ENCODE measurements around the gene CASZ1. TPM values are rescaled to one million over a fixed set of nuclear protein-coding genes. Genes with fewer than 3 reads are reported as not detected.

Gene CASZ1
- total RNA-seq, 2 experiments from 2014 or later, result 11.0 to 11.5 TPM

DNA sequence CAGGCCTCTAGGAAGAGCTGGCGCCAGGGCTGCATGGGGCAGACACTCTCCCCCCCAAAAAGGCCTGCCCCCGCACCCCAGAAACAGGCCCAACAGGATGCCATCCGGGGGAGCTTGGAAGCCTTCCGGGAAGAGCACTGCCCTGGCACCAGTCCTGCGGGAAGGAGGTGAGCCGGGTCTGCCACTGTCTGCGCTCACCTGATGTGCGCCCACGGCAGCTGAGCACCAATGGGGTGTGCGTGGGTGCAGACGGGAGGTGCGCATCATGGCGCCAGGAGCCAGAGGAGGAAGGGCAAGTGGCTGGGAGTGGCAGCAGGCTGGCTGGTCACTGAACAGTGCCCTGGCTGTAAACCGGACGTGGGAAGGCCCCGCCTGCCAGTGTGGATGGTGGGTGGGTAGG is 73.6 kb downstream of the CASZ1 start:
- no peak overlapping the region for H3K4me3 Mint-ChIP-seq
- H3K36me3 Mint-ChIP-seq, result no peaks in the 10 kb centered on the region
- no peak overlapping the region for H3K27ac Mint-ChIP-seq
- no peak for ATAC-seq (ENCODE audit: low read depth)
- H3K9me3 Mint-ChIP-seq, result no peaks in the 10 kb centered on the region
- H3K27me3 Mint-ChIP-seq, result peaks cover 3% of the 10 kb centered on the region
- POLR2A ChIA-PET, result no interaction called here
- H3K4me1 Mint-ChIP-seq, result no peaks in the 10 kb centered on the region
- DNase-seq, result no peak

DNA sequence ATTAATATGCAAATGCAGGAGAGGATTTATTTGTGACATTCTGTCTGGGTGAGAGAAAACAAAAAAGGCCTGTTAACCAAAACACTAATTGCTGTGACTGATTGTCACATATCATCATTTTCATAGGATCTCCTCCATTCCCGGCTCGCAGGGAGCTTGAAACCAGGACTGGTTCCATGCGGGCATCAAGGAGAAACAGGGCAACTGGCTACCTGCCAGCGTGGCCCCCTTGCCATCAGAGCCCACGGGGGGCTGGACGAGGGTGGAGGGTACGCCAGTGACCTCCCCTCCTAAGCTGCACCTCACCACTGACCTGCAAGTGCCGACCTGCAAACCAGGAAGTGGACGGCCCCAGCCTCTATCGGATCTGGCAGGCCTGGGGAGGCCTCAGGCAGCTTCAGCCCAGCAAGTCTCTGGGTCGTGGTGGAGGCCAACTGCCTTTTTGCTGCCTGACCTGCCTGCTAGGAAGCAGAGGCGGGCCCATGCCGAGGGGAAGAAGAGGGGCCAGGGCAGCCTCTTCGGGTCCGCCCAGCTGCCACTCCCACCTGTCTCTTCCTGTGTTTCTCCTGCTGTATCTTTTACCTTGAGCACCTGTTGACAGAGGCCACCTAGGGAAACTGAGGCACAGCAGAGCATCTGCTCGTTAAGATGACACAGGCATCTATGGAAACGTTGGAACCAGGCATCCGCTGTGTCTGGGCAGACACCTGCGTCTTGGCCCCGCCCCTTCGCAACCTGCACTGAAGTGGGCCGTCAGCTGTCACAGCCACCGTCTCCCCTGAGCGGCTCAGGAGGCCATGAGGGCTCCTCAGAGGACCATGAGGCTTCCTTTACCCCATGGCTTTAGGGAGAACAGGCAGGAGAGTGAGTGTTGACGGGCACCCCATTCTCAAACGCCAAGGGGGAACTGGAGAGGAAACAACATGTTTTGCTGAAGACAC is 74.8 kb downstream of the CASZ1 start:
- peaks cover 5% of the 10 kb centered on the region for H3K27me3 Mint-ChIP-seq
- ATAC-seq (ENCODE audit: low read depth), result no peak
- no peak overlapping the region for H3K4me3 Mint-ChIP-seq

DNA sequence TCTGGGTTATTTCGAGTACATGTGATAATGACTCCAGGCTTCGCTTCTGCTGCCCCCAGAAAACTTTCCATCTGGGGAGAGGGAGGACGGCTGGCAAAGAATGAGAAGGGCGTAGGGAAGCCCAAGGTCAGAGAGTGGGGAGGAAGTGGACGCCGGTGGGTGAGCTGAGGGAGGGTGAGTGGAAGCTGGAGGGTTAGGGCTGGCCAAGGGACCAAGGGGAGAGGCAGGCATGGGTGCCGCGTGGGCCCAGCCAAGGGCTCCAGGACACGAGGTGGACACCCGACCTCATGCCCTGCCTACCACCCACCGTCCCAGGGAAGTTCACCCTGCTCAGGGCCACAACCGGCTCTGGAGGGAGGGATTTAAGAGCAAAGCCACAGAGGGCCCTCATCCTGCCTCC is 75.8 kb downstream of the CASZ1 start:
- H3K36me3 Mint-ChIP-seq, result no peaks in the 10 kb centered on the region

More for the DNA sequence above, 74.8 kb downstream of the CASZ1 start:
- Mint-ChIP-seq H3K4me1 (no peaks in the 10 kb centered on the region), H3K36me3 (no peaks in the 10 kb centered on the region), H3K27ac (no peak overlapping the region), H3K9me3 (no peaks in the 10 kb centered on the region)
- POLR2A ChIA-PET, result interaction anchor here (0.7 kb wide), 1 partner anchor 19 kb away, joined by 4 read pairs; no protein-coding TSS in a partner anchor
- DNase-seq, result no peak

DNA sequence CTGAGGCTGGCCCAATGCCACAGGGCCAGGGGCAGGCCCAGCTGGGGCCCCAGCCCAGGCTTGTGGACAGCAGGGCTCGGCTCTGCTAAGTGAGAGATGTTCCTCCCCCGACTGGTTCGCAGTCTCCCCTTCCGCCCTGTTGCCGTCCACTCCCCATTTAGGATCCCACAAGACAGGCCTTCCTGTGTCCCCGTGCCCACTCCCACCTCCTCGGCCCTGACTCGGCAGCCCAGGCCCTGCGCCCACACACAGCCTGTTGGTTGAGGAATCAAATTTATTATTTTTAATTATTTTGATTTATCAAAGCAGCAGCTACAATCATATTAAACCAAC is 78.4 kb downstream of the CASZ1 start:
- DNase-seq, result no peak
- peaks cover 3% of the 10 kb centered on the region for H3K4me1 Mint-ChIP-seq
- H3K27me3 Mint-ChIP-seq, result peaks cover 11% of the 10 kb centered on the region
- no peak overlapping the region for H3K4me3 Mint-ChIP-seq
- POLR2A ChIA-PET, result no interaction called here
- H3K27ac Mint-ChIP-seq, result no peak overlapping the region
- H3K9me3 Mint-ChIP-seq, result no peaks in the 10 kb centered on the region
- ATAC-seq (ENCODE audit: low read depth), result no peak
- H3K36me3 Mint-ChIP-seq, result no peaks in the 10 kb centered on the region

More for the DNA sequence above, 75.8 kb downstream of the CASZ1 start:
- Mint-ChIP-seq H3K4me3 (no peak overlapping the region), H3K9me3 (no peaks in the 10 kb centered on the region), H3K4me1 (peaks cover 3% of the 10 kb centered on the region), H3K27ac (no peak overlapping the region), H3K27me3 (peaks cover 9% of the 10 kb centered on the region)
- no peak for ATAC-seq (ENCODE audit: low read depth)
- DNase-seq, result no peak
- POLR2A ChIA-PET, result no interaction called here

DNA sequence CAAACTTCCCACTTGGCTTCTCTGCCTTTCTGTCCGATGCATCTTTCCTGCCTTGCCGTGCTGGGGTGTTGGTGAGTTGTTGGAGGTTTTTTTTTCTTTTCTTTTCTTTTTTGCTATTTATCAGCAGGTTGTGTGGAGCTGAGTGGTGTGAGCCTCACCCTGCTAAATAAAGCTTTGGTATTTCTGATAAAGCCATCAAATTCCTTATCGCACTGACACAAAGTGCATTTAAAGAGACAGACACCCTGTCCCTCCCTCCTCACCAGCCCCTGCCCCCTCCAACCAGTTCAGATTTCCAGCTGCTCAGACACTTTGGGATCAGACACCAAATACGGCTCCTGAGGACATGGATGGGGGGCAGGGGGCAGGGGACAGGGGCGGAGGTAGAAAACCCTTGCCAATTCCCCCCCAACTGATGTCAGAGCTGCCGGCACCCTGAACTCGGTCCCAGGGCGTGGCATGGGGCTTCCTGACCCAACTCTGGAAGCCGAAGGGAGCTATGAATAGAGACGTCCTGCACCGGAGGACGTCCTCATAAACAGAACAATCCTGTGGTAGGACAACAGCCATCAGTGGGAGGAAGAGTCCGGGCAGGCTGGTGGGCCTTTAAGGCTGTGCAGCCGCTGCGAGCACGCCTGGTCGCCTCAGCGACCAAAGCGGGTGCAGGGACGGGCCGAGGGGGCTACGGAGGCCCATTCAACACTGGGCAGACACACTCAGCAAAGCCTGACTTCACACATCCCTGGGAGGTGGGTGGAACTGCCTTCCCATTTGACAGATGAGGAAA is 79.0 kb downstream of the CASZ1 start:
- ATAC-seq (ENCODE audit: low read depth), result no peak
- H3K4me1 Mint-ChIP-seq, result peaks cover 3% of the 10 kb centered on the region
- no peaks in the 10 kb centered on the region for H3K36me3 Mint-ChIP-seq
- H3K27me3 Mint-ChIP-seq, result peaks cover 11% of the 10 kb centered on the region
- no peaks in the 10 kb centered on the region for H3K9me3 Mint-ChIP-seq
- DNase-seq, result no peak
- POLR2A ChIA-PET, result no interaction called here
- H3K4me3 Mint-ChIP-seq, result no peak overlapping the region
- no peak overlapping the region for H3K27ac Mint-ChIP-seq

DNA sequence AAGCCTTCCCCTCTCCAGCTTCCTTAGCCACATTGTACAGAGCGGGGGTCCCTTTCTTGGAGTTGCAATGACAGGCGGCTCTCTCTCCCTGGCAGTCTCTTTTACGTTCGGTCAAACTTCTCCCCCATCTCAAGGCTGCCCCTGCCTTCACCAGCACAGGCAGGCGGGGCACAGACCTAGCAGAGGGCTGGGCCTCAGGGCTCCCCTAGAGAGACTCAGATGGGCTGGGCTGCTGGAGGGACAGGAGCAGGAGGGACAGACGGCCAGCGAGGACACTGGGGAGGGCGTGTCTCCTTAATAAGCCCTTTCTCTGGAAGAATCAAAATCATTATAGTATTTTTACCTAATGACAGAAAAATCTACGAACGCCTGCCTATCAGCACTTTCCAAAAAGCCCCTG is 79.6 kb downstream of the CASZ1 start:
- H3K27ac Mint-ChIP-seq, result no peak overlapping the region
- POLR2A ChIA-PET, result no interaction called here
- no peak overlapping the region for H3K4me3 Mint-ChIP-seq
- H3K4me1 Mint-ChIP-seq, result peaks cover 3% of the 10 kb centered on the region
- H3K9me3 Mint-ChIP-seq, result no peaks in the 10 kb centered on the region
- ATAC-seq (ENCODE audit: low read depth) (no peak), DNase-seq (no peak)
- no peaks in the 10 kb centered on the region for H3K36me3 Mint-ChIP-seq
- peaks cover 11% of the 10 kb centered on the region for H3K27me3 Mint-ChIP-seq

DNA sequence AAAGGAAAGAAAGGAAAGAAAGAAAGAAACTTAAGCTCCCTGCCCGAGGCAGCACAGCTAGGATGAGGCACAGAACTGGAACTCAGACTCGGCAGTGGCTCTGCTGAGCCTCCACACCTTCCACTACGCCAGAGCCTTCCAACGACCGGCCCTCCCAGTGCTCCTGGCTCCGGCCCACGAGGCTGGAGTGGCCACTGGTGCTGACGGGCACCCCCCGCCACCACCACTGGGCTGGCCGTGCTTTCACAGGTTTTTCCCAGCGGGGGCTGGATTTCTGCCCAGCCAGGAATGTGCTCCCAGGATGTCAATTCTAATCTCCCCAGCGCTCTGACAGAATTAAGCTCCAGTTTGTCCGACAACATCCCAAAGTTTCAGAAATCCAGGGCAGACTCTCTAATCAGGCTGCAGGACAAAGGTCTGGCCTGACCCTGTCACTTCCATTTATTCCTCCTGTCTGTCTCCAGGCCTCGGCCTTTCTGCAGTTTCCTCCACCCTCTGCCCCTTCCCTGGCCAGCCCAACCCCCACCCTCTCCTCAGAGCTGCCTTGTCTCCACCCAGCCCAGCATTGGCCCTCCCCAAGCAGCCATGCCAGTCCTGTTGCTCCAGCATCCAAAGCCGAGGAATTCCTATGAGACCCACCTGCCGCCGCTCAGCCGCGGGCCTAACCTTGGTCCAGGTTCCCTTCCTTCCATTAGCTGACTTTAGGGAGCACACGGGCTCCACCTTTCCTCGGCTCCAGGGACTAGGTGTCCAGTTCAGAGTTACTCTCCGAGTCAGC is 81.9 kb downstream of the CASZ1 start:
- Mint-ChIP-seq H3K9me3 (no peaks in the 10 kb centered on the region), H3K36me3 (no peaks in the 10 kb centered on the region), H3K27ac (no peak overlapping the region), H3K4me3 (no peak overlapping the region), H3K27me3 (peaks cover 8% of the 10 kb centered on the region), H3K4me1 (peaks cover 3% of the 10 kb centered on the region)
- POLR2A ChIA-PET, result no interaction called here
- DNase-seq (no peak), ATAC-seq (ENCODE audit: low read depth) (no peak)

DNA sequence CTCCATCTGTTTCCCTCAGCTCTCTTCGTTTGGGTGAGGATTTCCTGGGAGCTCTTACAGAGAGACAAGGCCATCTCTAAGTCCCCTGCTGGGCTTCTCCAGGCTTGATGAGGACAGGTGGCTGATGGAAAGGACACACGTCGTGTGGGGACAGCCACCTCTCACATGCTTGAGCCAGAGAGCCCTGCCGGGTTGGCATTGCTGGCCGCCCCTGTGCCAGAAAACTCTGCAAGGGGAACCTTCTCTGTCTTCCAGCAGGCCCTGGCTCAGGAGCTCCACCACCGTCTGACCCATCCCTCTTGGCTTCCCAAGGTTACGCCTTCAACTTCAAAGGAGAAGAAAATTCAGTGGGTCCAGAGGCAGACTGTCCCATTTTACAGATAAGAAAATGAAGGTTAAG is 82.8 kb downstream of the CASZ1 start:
- no peak overlapping the region for H3K27ac Mint-ChIP-seq
- peaks cover 8% of the 10 kb centered on the region for H3K27me3 Mint-ChIP-seq
- H3K9me3 Mint-ChIP-seq, result no peaks in the 10 kb centered on the region
- POLR2A ChIA-PET, result no interaction called here
- H3K4me3 Mint-ChIP-seq, result no peak overlapping the region
- H3K4me1 Mint-ChIP-seq, result peaks cover 3% of the 10 kb centered on the region
- no peak for DNase-seq
- ATAC-seq (ENCODE audit: low read depth), result no peak
- H3K36me3 Mint-ChIP-seq, result no peaks in the 10 kb centered on the region

DNA sequence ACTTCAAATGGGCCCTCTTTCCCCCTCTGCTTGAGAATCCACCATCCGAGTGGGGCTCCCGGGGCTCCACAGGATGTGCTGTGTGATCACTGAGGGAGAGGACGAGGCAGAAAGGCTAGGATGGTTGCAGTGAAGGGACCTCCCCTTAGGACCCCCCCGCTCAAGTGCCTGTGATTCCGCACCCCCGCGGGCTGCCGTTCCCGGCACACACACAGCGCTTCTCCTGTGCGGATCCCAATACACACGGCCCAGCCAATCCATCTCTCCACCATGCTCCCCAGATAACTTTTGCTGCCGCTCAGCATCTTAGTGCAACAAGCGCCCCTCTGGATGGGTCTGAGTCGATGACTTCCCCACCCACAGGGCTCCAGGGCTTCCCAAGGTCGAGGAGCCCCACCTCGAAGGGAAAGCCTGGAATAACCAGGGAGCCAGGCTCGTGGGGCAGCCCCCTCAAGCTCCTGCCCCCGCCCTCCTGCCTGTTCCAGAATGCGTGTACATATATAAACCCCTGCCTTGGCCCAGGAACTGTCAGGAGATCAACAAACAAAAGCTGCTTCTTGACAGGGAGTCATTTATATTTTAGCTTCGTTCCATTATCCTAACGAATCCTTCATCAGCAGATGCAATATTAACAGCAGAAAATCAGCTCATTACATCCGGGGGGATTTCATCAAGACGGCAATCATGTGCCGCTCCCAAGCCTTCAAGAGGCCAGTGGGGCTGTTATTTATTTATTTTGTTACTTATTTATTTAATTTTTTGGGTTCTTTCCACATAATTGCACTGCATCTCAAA is 83.7 kb downstream of the CASZ1 start:
- H3K4me1 Mint-ChIP-seq, result peaks cover 3% of the 10 kb centered on the region
- ATAC-seq (ENCODE audit: low read depth), result no peak
- peaks cover 10% of the 10 kb centered on the region for H3K27me3 Mint-ChIP-seq
- no peak for DNase-seq
- no peak overlapping the region for H3K4me3 Mint-ChIP-seq
- POLR2A ChIA-PET, result no interaction called here
- H3K36me3 Mint-ChIP-seq, result no peaks in the 10 kb centered on the region
- no peaks in the 10 kb centered on the region for H3K9me3 Mint-ChIP-seq
- H3K27ac Mint-ChIP-seq, result no peak overlapping the region

DNA sequence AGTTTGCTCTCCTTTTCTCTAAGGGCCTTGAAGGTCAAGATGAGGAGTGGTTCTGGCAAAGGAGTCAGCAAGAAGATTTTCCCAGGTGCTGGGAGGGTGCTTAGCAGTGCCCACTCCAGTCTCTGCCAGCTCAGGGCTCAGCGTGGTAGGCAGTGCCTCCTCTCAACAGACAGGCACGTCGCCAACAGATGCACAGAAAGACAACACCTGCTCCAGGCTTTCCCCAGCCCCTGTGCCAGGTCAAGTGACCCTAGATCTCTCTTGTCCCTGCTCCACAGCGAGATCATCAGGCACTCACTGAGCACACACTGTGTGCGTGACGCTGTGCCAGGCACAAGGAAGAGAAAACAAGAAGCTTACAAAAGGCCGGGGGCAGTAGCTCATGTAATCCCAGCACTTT is 86.0 kb downstream of the CASZ1 start:
- ATAC-seq (ENCODE audit: low read depth) (no peak), DNase-seq (no peak)
- Mint-ChIP-seq H3K27ac (no peak overlapping the region), H3K4me3 (no peak overlapping the region), H3K9me3 (no peaks in the 10 kb centered on the region), H3K27me3 (peaks cover 4% of the 10 kb centered on the region), H3K4me1 (no peaks in the 10 kb centered on the region), H3K36me3 (no peaks in the 10 kb centered on the region)
- POLR2A ChIA-PET, result no interaction called here

DNA sequence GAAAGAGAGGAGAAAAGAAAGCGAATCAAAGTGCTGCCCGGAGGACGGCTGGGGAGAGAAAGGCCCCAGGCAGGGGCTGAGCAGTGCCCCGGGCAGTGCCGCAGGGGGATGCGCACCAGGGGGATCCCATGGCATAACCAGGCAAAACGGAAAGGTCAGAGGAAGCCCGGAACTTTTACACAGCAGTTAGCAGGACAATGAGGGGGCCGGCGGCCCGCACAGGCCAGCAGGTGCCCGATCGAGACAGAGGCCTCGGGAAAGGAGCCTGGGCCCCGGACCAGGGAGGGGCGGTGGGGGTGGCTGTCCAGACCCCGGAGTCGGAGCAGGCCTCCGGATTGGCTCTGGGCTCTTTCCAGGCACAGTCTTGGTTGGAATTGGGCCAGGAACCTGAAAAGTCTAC is 86.8 kb downstream of the CASZ1 start:
- no peak for ATAC-seq (ENCODE audit: low read depth)
- no peak overlapping the region for H3K27ac Mint-ChIP-seq
- POLR2A ChIA-PET, result no interaction called here
- H3K4me1 Mint-ChIP-seq, result no peaks in the 10 kb centered on the region
- H3K36me3 Mint-ChIP-seq, result no peaks in the 10 kb centered on the region
- H3K4me3 Mint-ChIP-seq, result no peak overlapping the region
- peaks cover 4% of the 10 kb centered on the region for H3K27me3 Mint-ChIP-seq
- no peak for DNase-seq
- H3K9me3 Mint-ChIP-seq, result no peaks in the 10 kb centered on the region

DNA sequence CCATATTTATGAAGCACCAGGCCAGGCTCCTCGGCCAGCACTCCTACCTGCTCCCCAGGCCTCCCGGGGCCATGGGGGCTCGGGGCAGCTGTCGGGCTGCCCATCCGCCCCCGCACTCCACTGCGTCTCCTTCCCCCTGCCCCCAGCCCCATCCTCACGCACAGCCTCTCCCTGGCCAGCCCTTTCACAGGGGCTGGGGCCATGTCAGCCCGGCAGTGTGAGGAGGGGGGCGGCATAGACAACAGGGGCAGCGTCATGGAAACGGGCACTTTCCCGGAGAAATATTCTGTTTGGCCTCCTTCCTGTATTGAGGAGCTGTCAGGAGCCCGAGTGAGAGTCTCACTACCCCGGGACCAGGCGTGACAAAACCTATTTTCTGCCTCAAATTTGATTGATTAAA is 87.3 kb downstream of the CASZ1 start:
- H3K36me3 Mint-ChIP-seq, result no peaks in the 10 kb centered on the region
- H3K27me3 Mint-ChIP-seq, result peaks cover 4% of the 10 kb centered on the region
- DNase-seq, result no peak
- no peak for ATAC-seq (ENCODE audit: low read depth)
- POLR2A ChIA-PET, result no interaction called here
- no peak overlapping the region for H3K27ac Mint-ChIP-seq
- no peaks in the 10 kb centered on the region for H3K4me1 Mint-ChIP-seq
- no peaks in the 10 kb centered on the region for H3K9me3 Mint-ChIP-seq
- no peak overlapping the region for H3K4me3 Mint-ChIP-seq

DNA sequence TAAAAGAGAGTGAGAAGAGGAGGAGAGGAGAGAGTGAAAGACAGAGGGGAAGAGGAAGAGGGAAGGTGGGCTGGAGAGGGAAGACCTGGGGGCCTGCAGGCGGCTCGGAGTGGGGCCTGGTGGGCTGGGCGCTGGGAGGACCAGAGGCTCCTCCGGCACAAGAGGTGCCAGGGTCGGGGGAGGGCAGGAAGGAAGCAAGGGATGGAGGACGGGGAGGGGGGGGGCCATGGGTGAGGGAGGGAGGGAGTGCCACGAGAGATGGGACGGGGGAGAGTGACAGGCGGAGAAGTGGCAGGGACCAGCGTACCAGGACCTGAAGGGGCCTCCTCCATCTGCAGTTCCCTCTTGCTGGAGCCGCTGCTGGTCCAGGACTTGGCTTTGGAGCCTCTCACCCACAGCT is 87.7 kb downstream of the CASZ1 start:
- Mint-ChIP-seq H3K4me3 (no peak overlapping the region), H3K36me3 (no peaks in the 10 kb centered on the region), H3K4me1 (no peaks in the 10 kb centered on the region), H3K27ac (no peak overlapping the region), H3K9me3 (no peaks in the 10 kb centered on the region), H3K27me3 (peaks cover 2% of the 10 kb centered on the region)
- ATAC-seq (ENCODE audit: low read depth) (no peak), DNase-seq (no peak)
- POLR2A ChIA-PET, result no interaction called here
